GM18951 (cell line): Measurements from ENCODE around the gene CS.
"Not testable (repeated sequence)": the region's sequence is repeated elsewhere in the genome, so short reads cannot be mapped to it uniquely, and the experiment has no call there.

Experiments used
- POLR2A ChIP-seq: IDR thresholded peaks from 4 replicates; pipeline ENCODE4 v1.6.1; 2011; ENCODE audit warnings: mild to moderate bottlenecking; ENCODE audit not compliant: insufficient read length, insufficient read depth; ENCODE audit errors: extremely low read depth
- in situ Hi-C: fragments of 300-500 bp; cut with MboI; formaldehyde crosslinking; loops from one replicate; pipeline ENCODE4 v1.12.0; 2022; ENCODE audit warnings: low sequenced_read_pairs, mixed read lengths, inconsistent platforms; ENCODE audit not compliant: unreplicated experiment

Gene CS

GRCh38 chr12:56280849-56281248 is 19.3 kb downstream of the CS start:
- no peak for TF ChIP-seq POLR2A
- in situ Hi-C loops = no loop called here

DNA sequence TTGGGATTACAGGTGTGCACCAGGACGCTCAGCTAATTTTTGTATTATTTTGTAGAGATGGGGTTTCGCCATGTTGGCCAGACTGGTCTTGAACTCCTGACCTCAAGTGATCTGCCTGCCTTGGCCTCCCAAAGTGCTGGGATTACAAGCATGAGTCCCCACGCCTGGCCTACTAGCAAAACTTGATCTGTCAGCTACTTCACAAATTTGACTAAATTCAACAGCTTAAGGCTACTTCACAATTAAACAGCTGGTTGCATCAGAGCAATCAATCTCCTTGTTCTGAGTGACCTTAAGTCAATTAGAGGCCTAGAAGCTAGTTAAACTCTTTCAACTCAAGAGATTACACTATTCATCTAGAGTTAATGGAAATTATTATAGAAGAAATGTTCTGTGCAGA is 21.2 kb downstream of the CS start:
- no peak for TF ChIP-seq POLR2A
- in situ Hi-C loops = no loop called here

- no peak for TF ChIP-seq POLR2A
- in situ Hi-C loops = no loop called here
Measured at GRCh38 chr12:56274299-56274698, 25.8 kb downstream of the CS start.

DNA sequence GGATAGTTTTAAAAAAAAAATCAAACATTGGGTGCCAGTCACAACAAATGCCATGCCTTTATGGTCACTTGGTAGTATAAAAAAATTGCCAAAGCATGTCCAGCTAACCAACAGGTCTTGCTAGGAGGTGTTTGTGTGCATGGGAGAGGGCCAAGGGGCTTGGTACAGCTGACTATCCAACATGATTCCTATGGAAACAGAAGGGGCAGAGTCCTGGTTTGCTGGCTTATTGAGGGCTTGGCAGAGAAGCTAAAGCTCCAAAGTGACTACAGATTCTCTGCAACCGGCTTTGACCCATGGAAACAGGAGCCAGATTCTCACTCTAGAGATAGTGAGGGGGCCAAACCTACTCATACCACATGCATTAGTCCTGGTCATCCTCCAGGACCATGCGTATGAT is 27.7 kb downstream of the CS start:
- in situ Hi-C loops = not testable (repeated sequence)

DNA sequence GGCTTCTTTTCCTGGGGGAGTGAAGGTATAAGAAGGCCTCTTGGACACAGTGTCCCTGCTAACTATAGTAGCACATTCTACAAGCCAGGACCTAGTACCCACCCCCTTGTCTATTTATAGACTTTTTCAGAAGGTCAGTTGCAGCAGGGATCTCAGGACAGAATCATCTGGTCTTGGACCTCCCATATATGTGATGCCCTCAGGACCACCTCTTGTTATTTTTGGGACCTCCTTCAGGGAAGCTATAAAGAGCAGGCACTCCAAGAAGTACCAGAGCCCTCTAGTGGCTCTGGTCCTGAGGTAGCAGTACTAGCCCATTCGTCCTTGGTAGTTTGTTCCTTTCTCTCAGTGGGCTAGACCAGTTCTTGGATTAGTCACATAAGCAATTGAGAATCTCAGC is 29.1 kb downstream of the CS start:
- in situ Hi-C loops = no loop called here
- TF ChIP-seq POLR2A = no peak

DNA sequence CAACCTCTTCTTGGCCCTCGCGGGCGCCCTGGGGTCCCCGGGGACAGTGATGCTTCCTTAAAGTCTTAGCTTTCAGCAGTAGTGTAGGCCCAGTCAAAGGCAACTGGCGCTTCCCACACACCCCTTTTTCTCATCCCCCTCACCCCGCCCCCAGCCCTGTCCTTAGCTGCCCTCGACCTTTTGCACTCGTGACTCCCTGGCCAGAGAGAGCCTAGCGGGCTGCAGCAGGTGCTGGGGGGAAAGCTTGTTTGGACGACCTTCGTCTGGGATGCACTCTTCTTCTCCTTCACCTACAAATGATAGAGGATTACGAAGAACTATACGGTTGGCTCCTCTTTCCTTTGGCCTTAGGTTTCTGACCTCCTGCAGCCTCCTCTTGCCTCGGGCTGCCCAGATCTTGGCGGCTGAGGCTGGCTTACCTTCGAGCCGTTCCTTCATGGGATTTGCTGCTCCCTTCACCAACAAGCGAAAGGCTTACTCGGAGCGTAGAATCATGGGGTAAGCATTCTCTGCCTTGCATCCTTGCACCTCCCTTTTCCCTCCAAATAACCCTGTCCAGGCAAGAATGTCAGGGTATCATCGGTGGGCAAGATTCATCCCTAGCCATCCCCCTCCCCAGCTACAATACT is 32.6 kb downstream of the CS start:
- in situ Hi-C loops = no loop called here
- no peak for TF ChIP-seq POLR2A

GRCh38 chr12:56266693-56267442 is 33.3 kb downstream of the CS start, which contains the start of gene COQ10A:
TSS of gene COQ10A (plus strand) at chr12:56266942. CDS start at chr12:56267119, 177 bp downstream.
- peak; percentile 86 for TF ChIP-seq POLR2A
- in situ Hi-C loops = no loop called here

- in situ Hi-C loops = not testable (repeated sequence)
Measured at GRCh38 chr12:56266068-56266692, 34.0 kb downstream of the CS start.

GRCh38 chr12:56262955-56263354 is 37.2 kb downstream of the CS start:
- in situ Hi-C loops = not testable (repeated sequence)

DNA sequence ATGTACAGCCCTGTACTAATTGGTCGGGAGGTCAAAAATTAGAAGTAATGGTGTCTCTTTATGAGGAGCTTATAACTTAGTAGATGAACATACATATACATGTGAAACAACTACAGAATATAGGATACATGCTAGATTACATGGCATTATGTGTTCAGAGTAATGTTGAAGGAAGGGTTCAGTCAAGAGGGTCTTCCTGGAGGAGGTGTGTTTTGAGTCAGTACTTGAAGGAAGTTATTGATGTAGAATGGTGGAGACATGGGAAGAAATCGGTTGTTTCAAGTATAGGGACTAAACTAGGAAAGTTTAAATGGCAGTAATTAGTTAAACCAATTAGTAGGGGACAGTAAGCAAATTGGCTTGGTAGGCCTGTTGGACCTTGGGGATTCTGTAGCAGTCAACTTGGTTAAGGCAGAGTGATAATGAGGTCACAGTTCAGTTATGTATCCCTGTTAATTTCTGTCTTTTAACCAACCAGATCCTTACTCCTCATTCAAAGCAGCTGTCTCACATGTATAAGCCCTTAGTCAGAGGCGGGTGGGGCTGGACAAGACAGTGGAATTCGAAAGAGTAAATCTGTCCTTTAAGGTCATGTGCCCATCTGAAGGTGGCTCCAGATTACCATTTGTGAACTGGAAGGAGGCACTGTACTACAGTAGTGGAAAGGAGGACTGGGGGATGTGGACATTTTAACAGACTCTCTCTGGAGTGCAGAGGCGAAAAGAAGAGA is 38.5 kb downstream of the CS start:
- TF ChIP-seq POLR2A = no peak
- in situ Hi-C loops = no loop called here

GRCh38 chr12:56260921-56261320 is 39.2 kb downstream of the CS start:
- in situ Hi-C loops = no loop called here
- no peak for TF ChIP-seq POLR2A

- in situ Hi-C loops = no loop called here
- TF ChIP-seq POLR2A = no peak
Measured at GRCh38 chr12:56260380-56260779, 39.8 kb downstream of the CS start.

GRCh38 chr12:56258820-56259183 is 41.3 kb downstream of the CS start:
- in situ Hi-C loops = no loop called here
- no peak for TF ChIP-seq POLR2A

GRCh38 chr12:56258068-56258819 is 41.9 kb downstream of the CS start, which contains the start of gene ANKRD52:
TSS of gene ANKRD52 (minus strand) at chr12:56258384. CDS start at chr12:56258269, 115 bp downstream.
- in situ Hi-C loops = no loop called here
- peak; percentile 66 for TF ChIP-seq POLR2A
